Hematopoietic multipotent progenitor cell treated with erythropoietin and hydrocortisone succinate and interleukin-3 and kit ligand, for 4 days (in vitro differentiated cells): ENCODE results near the gene FNBP1L.

ENCODE experiments used
- DNase-seq: peaks from one replicate; pipeline ENCODE4 v3.0.0-alpha.2; 2015

FNBP1L gene

DNA sequence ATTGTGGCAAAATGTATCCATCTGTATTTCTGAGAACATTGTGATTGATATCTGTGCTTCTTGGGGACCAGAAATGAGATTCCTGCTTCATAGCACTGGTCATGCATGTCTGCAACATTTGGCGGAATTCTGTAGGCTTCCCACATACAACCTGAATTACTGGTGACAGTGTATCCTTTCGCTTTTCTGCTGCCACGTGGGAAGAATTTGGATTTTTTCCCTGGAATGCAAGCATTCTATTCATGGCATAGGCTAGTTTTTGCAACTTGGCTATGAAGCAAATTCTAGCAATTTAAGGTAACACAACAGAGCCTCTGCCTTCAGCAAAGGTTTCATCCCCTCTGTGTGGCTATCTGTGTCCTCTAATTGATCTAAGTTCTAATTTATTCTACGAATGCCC is 147.8 kb downstream of the FNBP1L start:
- no peak for DNase-seq

DNA sequence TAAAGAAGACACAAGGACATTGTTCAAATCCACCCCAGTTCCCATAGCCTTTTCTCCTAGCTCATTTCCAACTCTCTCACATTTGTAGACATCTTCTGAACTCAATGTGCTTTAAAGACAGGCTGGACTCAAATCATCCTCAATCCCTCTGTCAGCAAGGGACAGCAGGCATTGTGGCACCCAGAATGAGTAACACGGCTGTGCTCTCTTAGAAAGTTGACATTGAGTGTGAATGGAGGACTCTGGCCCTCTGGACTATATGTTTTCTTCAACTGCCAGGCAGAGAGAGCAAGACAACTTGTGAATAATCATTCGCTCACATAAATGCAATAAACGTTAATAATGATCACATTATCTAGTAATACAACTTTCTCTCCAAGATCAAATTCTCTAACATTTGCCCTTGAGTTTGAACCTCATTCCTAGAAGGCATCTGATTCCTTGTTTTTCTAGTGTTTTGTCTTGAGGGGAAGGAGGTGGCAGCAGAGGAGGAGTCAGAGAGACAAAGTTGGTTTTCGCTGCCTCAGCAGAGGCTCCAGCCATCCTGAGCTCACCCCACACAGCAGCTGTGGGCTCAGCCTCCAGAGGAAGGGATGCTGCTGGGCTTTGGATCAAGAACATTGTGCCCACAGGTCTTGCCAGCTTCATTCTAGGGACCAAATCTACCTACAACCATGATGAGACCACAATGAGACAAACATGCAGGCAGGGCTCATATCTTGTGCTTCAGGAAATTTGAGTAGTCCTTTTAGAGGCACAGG is 148.6 kb downstream of the FNBP1L start:
- DNase-seq: no peak

DNA sequence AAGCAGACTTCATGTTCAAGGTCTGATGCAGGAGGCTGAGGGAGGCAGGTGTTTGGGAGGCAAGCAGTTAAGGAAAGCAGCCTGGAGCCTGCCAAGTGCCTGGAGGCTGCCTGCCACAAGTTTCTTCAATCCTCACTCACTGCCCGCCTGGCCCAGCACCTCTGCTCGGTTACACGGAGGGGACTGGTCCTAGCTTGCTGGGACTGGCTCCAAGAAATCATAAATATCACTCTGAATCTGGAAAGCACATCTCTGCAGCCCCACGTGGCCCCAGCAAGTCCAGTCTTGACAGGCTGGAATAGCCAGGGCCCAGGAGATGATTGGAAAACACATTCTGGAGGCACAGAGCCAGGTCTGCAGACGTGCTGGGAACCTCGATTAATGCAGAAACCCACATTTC is 149.8 kb downstream of the FNBP1L start:
- no peak for DNase-seq

DNA sequence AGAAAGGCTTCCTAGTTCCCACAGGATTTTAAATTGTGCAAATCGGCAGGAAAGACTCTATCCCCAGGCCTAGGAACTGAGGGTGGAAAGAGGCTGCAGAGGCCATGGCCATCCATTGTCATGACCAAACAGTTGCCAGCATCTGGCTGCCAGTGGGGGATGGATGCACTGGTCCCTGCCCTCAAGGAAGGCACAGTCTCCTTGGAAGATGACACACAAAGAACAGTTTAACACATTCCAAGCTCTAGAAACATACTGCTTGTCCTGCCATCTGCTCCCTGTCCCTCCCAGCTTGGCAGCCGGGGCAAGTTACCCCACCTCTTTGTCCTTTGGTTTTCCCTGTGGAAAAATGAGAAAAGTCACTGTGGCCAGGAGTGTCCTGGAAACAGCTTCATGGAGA is 150.5 kb downstream of the FNBP1L start:
- no peak for DNase-seq

DNA sequence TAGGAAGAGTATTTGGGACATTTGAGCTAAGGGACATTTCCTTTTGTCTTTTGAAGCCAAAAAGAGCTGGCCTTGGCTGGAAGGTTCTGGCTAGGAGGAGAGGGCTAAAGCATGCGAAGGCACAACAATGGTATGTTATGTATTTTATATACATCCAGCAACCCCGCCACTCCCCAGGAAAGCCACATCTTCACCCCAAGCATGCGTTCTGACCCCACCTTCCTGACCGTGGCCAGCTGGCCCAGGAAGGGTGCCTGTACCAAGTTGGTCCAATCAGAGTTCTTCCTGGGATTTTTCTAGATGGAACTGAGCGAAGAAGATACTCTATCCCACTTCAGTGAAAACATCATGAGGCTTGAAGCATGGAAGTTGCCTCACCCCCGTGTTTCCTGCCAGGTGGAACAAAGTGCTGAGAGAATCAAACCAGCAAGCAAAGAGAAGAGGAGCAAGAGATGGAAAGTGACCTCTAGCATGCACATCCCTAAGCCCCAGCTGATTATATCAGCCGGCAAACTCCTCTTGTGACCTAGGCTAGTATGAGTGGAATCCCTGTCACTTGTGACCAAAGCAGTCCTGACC is 151.0 kb downstream of the FNBP1L start:
- DNase-seq: no peak

DNA sequence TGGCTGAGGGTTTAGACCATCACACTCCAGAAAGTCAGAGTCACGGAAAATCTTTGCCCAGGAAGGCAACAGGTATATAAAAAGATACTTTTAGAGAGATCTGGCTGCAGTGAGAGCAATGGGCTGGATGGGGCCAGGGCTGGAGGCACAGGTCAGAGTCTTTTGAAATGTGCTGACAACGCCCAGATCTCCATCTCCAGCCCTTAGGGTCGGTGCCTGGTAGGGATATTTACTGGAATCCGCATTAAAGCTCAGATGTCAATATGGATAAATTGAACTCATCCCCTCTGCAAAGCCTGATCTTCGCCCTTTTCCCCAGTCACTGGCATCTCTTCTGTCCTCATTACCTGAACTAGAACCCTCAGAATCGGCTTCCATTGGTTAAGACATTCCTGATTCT is 151.6 kb downstream of the FNBP1L start:
- no peak for DNase-seq

DNA sequence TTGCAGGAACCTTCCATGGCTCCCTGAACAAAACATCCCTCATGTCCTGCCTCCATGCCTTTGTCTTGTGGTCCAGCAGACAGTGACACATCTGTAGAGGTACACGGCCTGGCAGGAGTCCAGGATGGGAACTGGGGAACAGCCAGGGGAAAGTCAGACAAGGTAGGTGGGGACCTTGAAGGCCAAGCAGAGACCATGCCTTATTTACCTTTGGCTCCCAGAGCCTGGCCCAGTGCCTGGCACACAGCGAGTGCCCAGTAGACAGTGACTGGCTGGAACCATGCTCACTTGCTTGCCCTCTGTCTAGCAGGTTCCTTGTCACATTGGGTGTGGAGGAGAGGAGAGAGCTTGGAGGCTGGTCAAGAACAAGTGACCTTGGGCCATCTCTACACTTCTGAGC is 152.7 kb downstream of the FNBP1L start:
- no peak for DNase-seq

DNA sequence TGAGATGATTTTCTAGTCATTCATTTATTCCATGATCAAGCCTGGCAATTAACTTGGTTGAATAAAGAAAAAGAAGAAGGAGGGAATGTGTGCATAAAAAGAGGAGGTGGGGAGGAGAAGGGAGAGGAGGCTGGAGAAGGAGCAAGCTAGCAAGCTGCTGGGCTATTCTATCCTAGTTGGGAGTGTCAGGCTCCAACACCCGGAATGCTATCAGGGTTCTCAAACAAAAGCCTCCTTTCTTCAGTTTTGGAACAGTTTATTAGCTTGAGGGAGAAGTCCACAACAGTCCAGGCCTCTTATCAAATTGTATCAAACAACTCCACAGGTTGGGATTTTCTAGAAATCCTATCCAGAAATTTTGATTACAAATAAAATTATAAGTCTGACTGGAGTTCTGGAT is 153.8 kb downstream of the FNBP1L start:
- no peak for DNase-seq

DNA sequence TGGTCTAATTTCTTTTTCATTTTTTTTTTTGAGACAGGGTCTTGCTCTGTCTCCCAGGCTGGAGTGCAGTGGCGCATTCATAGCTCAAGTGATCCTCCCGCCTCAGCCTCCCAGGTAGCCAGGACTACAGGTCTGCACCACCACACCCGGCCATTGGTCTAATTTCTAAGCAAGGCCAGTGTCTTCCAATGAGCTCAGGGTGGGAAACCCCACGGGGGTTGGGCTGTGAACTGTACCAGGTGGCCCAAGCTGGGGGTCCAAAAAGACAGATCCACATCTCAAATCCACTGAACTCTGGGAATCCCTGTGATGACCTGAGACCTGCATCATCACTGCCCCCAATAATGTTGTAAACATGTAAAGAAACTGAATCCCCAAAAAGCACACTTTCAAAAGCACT is 154.2 kb downstream of the FNBP1L start:
- DNase-seq: no peak

DNA sequence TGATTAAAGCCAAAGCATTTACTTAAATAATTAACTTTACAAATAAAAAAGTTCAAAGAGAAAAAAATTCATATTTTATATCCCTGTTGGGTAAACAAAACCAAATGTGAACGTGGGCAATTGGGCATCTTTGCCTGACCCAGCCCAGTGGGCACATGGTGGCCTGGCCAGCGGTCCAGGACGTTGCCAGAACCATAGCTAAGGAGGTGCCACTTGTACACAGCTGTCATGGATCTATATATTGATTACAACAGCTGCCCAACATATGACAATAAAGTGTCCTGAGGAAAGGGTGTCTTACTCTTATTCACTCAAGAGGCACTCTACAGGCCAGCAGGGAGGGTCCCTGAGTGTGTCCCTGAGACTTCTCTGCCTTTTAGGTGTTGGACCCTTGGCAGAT is 155.2 kb downstream of the FNBP1L start:
- DNase-seq: no peak

DNA sequence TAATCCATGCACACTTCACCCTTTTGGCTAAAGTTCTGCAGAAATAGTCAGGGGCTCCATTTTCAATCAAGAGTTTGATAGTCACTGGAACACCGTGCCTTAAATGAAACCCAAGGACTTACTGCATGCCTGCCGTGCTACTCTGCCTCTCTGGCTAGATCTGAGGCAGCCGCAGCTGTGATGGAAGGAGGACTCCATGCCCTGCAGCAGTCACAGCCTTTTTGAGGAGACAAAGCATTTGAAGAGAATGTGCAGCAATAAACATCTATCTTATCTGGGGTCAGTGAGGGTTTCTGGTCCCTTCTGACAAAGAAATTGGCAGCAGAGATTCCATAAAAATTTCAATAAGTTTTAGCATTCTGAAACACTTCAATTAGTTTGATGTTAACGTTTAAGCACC is 155.7 kb downstream of the FNBP1L start:
- no peak for DNase-seq
